Stomach (tissue), 9 donors: ENCODE measurements around the gene ICOS. TPM values are rescaled to one million over a fixed set of nuclear protein-coding genes. Genes with fewer than 3 reads are reported as not detected.
"Not testable (repeated sequence)": the region's sequence is repeated elsewhere in the genome, so short reads cannot be mapped to it uniquely, and the experiment has no call there.

Experiments used
- DNase-seq, 2 donors: peaks; one replicate each; pipeline versions ENCODE4 v3.0.0 to v3.0.0-alpha.2; 2013 to 2019
- H3K27ac ChIP-seq, 5 donors: fragments of 200-600 bp in 4 of 5; sonication (generic) in 4 of 5; one replicate each; pipeline ENCODE4 v1.5.1; 2013 to 2019; ENCODE audit warnings: mild to moderate bottlenecking in 1 of 5, moderate library complexity in 1 of 5
- H3K27me3 ChIP-seq, 3 donors: fragments of 200-600 bp; sonication (generic); one replicate each; pipeline ENCODE4 v1.5.1; 2017 to 2019; ENCODE audit warnings: mixed run types in 1 of 3
- H3K36me3 ChIP-seq, 4 donors: fragments of 200-600 bp; sonication (generic); 1 replicate in 3 of 4; 2 replicates in 1 of 4; pipeline ENCODE4 v1.5.1; 2016 to 2019
- H3K4me1 ChIP-seq, 4 donors: fragments of 200-600 bp; sonication (generic); one replicate each; pipeline ENCODE4 v1.5.1; 2016 to 2019
- H3K4me3 ChIP-seq, 4 donors: fragments of 200-600 bp; sonication (generic) in 3 of 4; one replicate each; pipeline ENCODE4 v1.5.1; 2016 to 2019; ENCODE audit warnings: mild to moderate bottlenecking in 1 of 4
- H3K9me3 ChIP-seq, 4 donors: fragments of 200-600 bp; sonication (generic); one replicate each; pipeline ENCODE4 v1.5.1; 2016 to 2019
- CTCF ChIP-seq, 7 experiments: fragments of 450-650 bp in 4 of 7; fragments of 200-600 bp in 3 of 7; sonication (generic) in 3 of 7; IDR thresholded peaks; one replicate each; pipeline ENCODE4 v1.5.1; 2016 to 2019; ENCODE audit warnings: antibody characterized with exemption in 7 of 7, control low read depth in 2 of 7, mild to moderate bottlenecking in 1 of 7
- EP300 ChIP-seq: sonication (generic); formaldehyde crosslinking; IDR thresholded peaks from one replicate; pipeline ENCODE4 v1.6.1; 2017; ENCODE audit warnings: antibody characterized with exemption
- POLR2A ChIP-seq, 4 donors: fragments of 450-650 bp; IDR thresholded peaks; one replicate each; pipeline ENCODE4 v1.6.1; 2016; ENCODE audit warnings: antibody characterized with exemption in 4 of 4, control low read depth in 2 of 4, mild to moderate bottlenecking in 1 of 4, moderate library complexity in 1 of 4
- POLR2AphosphoS5 ChIP-seq, 3 donors: sonication (generic); formaldehyde crosslinking; IDR thresholded peaks; one replicate each; pipeline ENCODE4 v1.6.1; 2016; ENCODE audit warnings: antibody characterized with exemption in 3 of 3
- WGBS, 5 donors: extraction: QIAGEN DNeasy Blood & Tissue Kit in 3 of 5; methylation state at CpG; one replicate each; pipeline versions ENCODE4 v1.1.5 to v1.1.7; 2013 to 2018; 5-methylcytosine and 5-hydroxymethylcytosine counted together
- intact Hi-C: fragments of 100-400 bp; cut with DNase I; formaldehyde crosslinking; loops from one replicate; pipeline ENCODE4 v1.15.1; 2023; ENCODE audit warnings: low total_unique reads
- polyA plus RNA-seq, 3 donors: library from polyadenylated mRNA; stranded (reverse); fragments of 200-250 nt; gene quantifications; one replicate each; pipeline ENCODE4 v1.2.3, GENCODE V29; 2013
- total RNA-seq, 5 donors: library from RNA; depleted of rRNA; stranded (reverse); fragments of >200 nt; gene quantifications; one replicate each; pipeline versions ENCODE4 v1.1.0 to v1.2.3, GENCODE V29; 2014 to 2016
- donor health status: healthy with polysubstance abuse.
- donor health status: Bipolar disorder and iron deficiency.
- donor health status: healthy.

The ICOS gene
- total and polyA plus RNA-seq, 8 donors: 0.29 to 9.3 (median 0.33) TPM; not detected in 3

GRCh38 chr2:203951366-203951902, 14.9 kb downstream of the ICOS start:
- Histone ChIP-seq H3K4me1 (no peaks in the 10 kb centered on the region), H3K36me3 (no peaks in the 10 kb centered on the region), H3K27ac (no peak overlapping the region), H3K9me3 (no peaks in the 10 kb centered on the region), H3K4me3 (no peak overlapping the region), H3K27me3 (no peaks in the 10 kb centered on the region)
- 67 to 72% (median 71%) methylated on average over 10 of the region's 10 CpGs for WGBS, 5 donors
- intact Hi-C loops: no loop called here
- DNase-seq: peak in 1 of 2 donors; percentile 19
- no peak for TF ChIP-seq EP300
- no peak for TF ChIP-seq CTCF (IDR thresholded peaks at IDR 0.05)
- TF ChIP-seq POLR2AphosphoS5 (IDR thresholded peaks at IDR 0.05): no peak
- no peak for TF ChIP-seq POLR2A (IDR thresholded peaks at IDR 0.05)

GRCh38 chr2:203959265-203959664, 22.7 kb downstream of the ICOS start:
- no peaks in the 10 kb centered on the region for H3K4me1 ChIP-seq
- H3K4me3 ChIP-seq: no peak overlapping the region
- no peak for DNase-seq
- H3K9me3 ChIP-seq: no peaks in the 10 kb centered on the region
- intact Hi-C loops: no loop called here
- H3K27ac ChIP-seq: no peak overlapping the region
- H3K36me3 ChIP-seq: no peaks in the 10 kb centered on the region
- H3K27me3 ChIP-seq: no peaks in the 10 kb centered on the region
- WGBS, 5 donors: 82 to 88% (median 87%) methylated on average over 4 of the region's 4 CpGs
- TF ChIP-seq POLR2AphosphoS5 (IDR thresholded peaks at IDR 0.05): no peak

GRCh38 chr2:203959672-203960071, 23.1 kb downstream of the ICOS start:
- no peak overlapping the region for H3K4me3 ChIP-seq
- no peak for DNase-seq
- H3K4me1 ChIP-seq: no peaks in the 10 kb centered on the region
- no peaks in the 10 kb centered on the region for H3K36me3 ChIP-seq
- H3K27ac ChIP-seq: no peak overlapping the region
- TF ChIP-seq POLR2AphosphoS5 (IDR thresholded peaks at IDR 0.05) (no peak), EP300 (no peak)
- WGBS, 5 donors: 75 to 86% (median 84%) methylated on average over 4 of the region's 4 CpGs
- no peaks in the 10 kb centered on the region for H3K9me3 ChIP-seq
- H3K27me3 ChIP-seq: no peaks in the 10 kb centered on the region
- intact Hi-C loops: no loop called here

GRCh38 chr2:203960811-203961210, 24.2 kb downstream of the ICOS start:
- Histone ChIP-seq H3K9me3 (no peaks in the 10 kb centered on the region), H3K27ac (no peak overlapping the region), H3K4me3 (no peak overlapping the region), H3K36me3 (no peaks in the 10 kb centered on the region), H3K4me1 (no peaks in the 10 kb centered on the region), H3K27me3 (no peaks in the 10 kb centered on the region)
- TF ChIP-seq EP300: no peak
- TF ChIP-seq POLR2AphosphoS5 (IDR thresholded peaks at IDR 0.05): no peak
- no peak for TF ChIP-seq CTCF (IDR thresholded peaks at IDR 0.05)
- TF ChIP-seq POLR2A (IDR thresholded peaks at IDR 0.05): no peak
- 59 to 69% (median 64%) methylated on average over 2 of the region's 2 CpGs for WGBS, 5 donors
- DNase-seq: no peak
- intact Hi-C loops: no loop called here

- H3K4me3 ChIP-seq, H3K4me1 ChIP-seq, intact Hi-C loops, H3K9me3 ChIP-seq, H3K36me3 ChIP-seq, H3K27me3 ChIP-seq, H3K27ac ChIP-seq, DNase-seq: not testable (repeated sequence)
- WGBS, 5 donors: 71 to 97% (median 83%) methylated on average over 7 of the region's 7 CpGs
Measured at GRCh38 chr2:203965190-203965589, 28.6 kb downstream of the ICOS start.

GRCh38 chr2:203971251-203971650, 34.7 kb downstream of the ICOS start:
- Histone ChIP-seq H3K27ac (no peak overlapping the region), H3K36me3 (no peaks in the 10 kb centered on the region), H3K4me3 (no peak overlapping the region), H3K9me3 (no peaks in the 10 kb centered on the region), H3K27me3 (no peaks in the 10 kb centered on the region), H3K4me1 (peaks cover 0 to 10% (median 0%) of the 10 kb centered on the region in 4 donors)
- intact Hi-C loops: no loop called here
- 59 to 85% (median 71%) methylated on average over 5 of the region's 5 CpGs for WGBS, 5 donors
- TF ChIP-seq EP300 (no peak), CTCF (IDR thresholded peaks at IDR 0.05) (no peak), POLR2A (IDR thresholded peaks at IDR 0.05) (no peak), POLR2AphosphoS5 (IDR thresholded peaks at IDR 0.05) (no peak)
- DNase-seq: peak in 1 of 2 donors; percentile 47
